Measurements from ENCODE around the gene RDH8.

RDH8 gene

DNA sequence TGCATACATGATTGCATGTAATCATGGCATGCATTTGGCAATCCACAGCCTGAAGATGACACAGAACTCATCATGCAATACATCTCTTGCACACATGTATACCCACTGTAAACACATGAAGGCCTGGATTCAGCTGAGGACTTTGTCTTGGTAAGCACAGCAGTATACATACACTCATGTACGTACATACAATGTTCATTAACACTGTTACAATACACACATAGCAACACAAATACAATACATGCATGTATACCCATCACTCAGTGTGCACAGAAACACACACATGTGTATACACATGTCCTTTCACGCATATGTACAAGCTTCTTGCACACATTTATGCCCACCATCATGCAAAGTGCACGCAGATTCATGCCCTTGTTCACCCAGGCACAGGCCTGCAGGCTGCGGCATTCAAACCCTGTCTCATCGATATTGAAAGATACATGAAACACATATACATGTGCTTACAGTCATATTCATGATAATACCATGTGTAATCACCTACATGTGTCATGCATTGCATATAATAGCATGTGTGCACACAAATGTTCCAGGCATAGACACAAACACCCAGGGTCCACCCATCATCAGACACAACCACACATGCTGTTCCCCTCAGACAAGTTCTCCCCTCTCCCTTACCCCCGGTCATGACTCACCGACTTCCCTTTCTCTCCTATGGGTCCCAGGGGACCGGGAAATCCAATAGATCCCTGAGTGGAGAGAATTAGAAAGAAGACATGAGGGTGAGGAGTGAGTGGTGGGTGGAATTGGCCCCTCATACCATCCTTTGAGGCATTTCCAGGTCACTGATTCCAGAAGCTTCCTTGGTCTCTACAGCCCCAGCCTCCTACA, 31.6 kb upstream of the RDH8 start:
- no peaks in the 10 kb centered on the region for H3K36me3 ChIP-seq (ENCODE audit: control insufficient read depth in 2 of 2, insufficient read depth in 1 of 2, low read length in 2 of 2)
- no peak overlapping the region for H3K4me3 ChIP-seq (ENCODE audit: low read depth, low read length)
- H3K9me3 ChIP-seq (ENCODE audit: control insufficient read depth, insufficient read depth, low read depth, low read length), result no peaks in the 10 kb centered on the region
- H3K27ac ChIP-seq (ENCODE audit: extremely low read depth, low read depth, low read length), result no peak overlapping the region
- POLR2A ChIA-PET, result no interaction called here
- TF ChIP-seq ZNF132 (tag by site-specific recombination; IDR thresholded peaks at IDR 0.05; ENCODE audit: borderline replicate concordance) (no peak), ZNF248 (tag by site-specific recombination; IDR thresholded peaks at IDR 0.05) (peak; percentile 100), ZBTB48 (tag by site-specific recombination; IDR thresholded peaks at IDR 0.05) (peak; percentile 48; the same call in 1 of the 2 replicates), SETDB1 (IDR thresholded peaks at IDR 0.05; ENCODE audit: insufficient read length, low read length) (peak; percentile 93), ZNF157 (tag by site-specific recombination; IDR thresholded peaks at IDR 0.05) (peak; percentile 100), TRIM28 (IDR thresholded peaks at IDR 0.05; ENCODE audit: borderline replicate concordance, low read length) (peak; percentile 71; the same call in 1 of the 2 replicates), ZNF621 (tag by site-specific recombination; IDR thresholded peaks at IDR 0.05) (no peak), ZIC2 (tag by site-specific recombination; IDR thresholded peaks at IDR 0.05) (no peak)
- H3K4me1 ChIP-seq (ENCODE audit: control insufficient read depth, insufficient read depth, low read length), result no peaks in the 10 kb centered on the region
- CTCF ChIA-PET, result interaction anchor here (8.9 kb wide), 1 partner anchor 19 kb away, joined by 51 read pairs; no protein-coding TSS in a partner anchor

DNA sequence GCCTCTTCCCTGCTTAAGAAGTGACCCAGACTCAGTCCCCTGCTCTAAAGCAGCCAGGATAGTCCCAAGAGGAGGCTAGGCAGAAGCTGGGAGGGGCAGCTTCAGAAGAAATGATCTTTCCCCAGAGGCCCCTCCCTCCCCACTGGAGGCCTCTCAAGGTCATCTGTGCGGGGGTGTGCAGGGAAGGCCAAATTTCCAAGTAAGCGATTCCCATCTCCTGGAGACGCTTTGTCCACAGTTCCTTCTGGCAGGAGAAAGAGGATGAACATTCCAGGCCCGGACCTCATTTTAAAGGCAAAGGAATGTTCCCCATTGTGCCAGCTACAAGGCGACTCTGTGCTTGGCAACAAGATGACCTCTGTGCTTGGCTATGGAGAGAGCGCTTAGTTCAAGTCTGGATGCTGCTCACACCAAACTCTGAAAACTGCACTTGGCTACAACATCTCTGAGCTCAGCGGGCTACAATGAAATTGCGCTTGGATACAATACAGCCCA, 26.4 kb upstream of the RDH8 start:
- Histone ChIP-seq H3K9me3 (ENCODE audit: control insufficient read depth, insufficient read depth, low read depth, low read length) (no peaks in the 10 kb centered on the region), H3K4me3 (ENCODE audit: low read depth, low read length) (no peak overlapping the region), H3K27ac (ENCODE audit: extremely low read depth, low read depth, low read length) (no peak overlapping the region), H3K36me3 (ENCODE audit: control insufficient read depth in 2 of 2, insufficient read depth in 1 of 2, low read length in 2 of 2) (no peaks in the 10 kb centered on the region), H3K4me1 (ENCODE audit: control insufficient read depth, insufficient read depth, low read length) (no peaks in the 10 kb centered on the region)
- TF ChIP-seq, protein P1, sequence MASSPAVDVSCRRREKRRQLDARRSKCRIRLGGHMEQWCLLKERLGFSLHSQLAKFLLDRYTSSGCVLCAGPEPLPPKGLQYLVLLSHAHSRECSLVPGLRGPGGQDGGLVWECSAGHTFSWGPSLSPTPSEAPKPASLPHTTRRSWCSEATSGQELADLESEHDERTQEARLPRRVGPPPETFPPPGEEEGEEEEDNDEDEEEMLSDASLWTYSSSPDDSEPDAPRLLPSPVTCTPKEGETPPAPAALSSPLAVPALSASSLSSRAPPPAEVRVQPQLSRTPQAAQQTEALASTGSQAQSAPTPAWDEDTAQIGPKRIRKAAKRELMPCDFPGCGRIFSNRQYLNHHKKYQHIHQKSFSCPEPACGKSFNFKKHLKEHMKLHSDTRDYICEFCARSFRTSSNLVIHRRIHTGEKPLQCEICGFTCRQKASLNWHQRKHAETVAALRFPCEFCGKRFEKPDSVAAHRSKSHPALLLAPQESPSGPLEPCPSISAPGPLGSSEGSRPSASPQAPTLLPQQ (tag by site-specific recombination; IDR thresholded peaks at IDR 0.05), result no peak
- TF ChIP-seq KLF7 (tag by site-specific recombination; IDR thresholded peaks at IDR 0.05; ENCODE audit: borderline replicate concordance), result no peak
- no peak for TF ChIP-seq ZNF785 (tag by site-specific recombination; IDR thresholded peaks at IDR 0.05)
- no peak for TF ChIP-seq ZNF416 (tag by site-specific recombination; IDR thresholded peaks at IDR 0.05)
- no peak for TF ChIP-seq OSR2 (tag by site-specific recombination; IDR thresholded peaks at IDR 0.05)
- no peak for TF ChIP-seq ZNF660 (tag by site-specific recombination; IDR thresholded peaks at IDR 0.05)
- TF ChIP-seq ZNF341 (tag by site-specific recombination; IDR thresholded peaks at IDR 0.05; ENCODE audit: low read depth), result no peak
- TF ChIP-seq ZNF394 (tag by site-specific recombination; IDR thresholded peaks at IDR 0.05; ENCODE audit: borderline replicate concordance), result no peak
- TF ChIP-seq SP2 (tag by site-specific recombination; IDR thresholded peaks at IDR 0.05), result no peak
- no peak for TF ChIP-seq ZNF114 (tag by site-specific recombination; IDR thresholded peaks at IDR 0.05)
- TF ChIP-seq, protein P2, sequence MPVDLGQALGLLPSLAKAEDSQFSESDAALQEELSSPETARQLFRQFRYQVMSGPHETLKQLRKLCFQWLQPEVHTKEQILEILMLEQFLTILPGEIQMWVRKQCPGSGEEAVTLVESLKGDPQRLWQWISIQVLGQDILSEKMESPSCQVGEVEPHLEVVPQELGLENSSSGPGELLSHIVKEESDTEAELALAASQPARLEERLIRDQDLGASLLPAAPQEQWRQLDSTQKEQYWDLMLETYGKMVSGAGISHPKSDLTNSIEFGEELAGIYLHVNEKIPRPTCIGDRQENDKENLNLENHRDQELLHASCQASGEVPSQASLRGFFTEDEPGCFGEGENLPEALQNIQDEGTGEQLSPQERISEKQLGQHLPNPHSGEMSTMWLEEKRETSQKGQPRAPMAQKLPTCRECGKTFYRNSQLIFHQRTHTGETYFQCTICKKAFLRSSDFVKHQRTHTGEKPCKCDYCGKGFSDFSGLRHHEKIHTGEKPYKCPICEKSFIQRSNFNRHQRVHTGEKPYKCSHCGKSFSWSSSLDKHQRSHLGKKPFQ (tag by site-specific recombination; IDR thresholded peaks at IDR 0.05), result no peak
- TF ChIP-seq ZNF239 (tag by site-specific recombination; IDR thresholded peaks at IDR 0.05), result no peak
- TF ChIP-seq KLF8 (tag by site-specific recombination; IDR thresholded peaks at IDR 0.05), result no peak
- CTCF ChIA-PET, result interaction anchor here (1.2 to 8.9 kb wide), 4 partner anchors 11 to 55 kb away, joined by 4 to 51 read pairs (median 6); no protein-coding TSS in a partner anchor
- POLR2A ChIA-PET, result interaction anchor here (0.5 to 0.6 kb wide), 2 partner anchors 103 to 219 kb away, joined by 3 to 4 read pairs; no protein-coding TSS in a partner anchor
